WTC11 (cell line): Measurements from ENCODE around the gene TMEM98. TPM values are rescaled to one million over a fixed set of nuclear protein-coding genes. Genes with fewer than 3 reads are reported as not detected.

Source experiments
- ATAC-seq: fragments of 200-7000 bp; cut with Tn5 transposase; 2 replicates; pipeline ENCODE4 v1.10.0; 2021; ENCODE audit warnings: mild to moderate bottlenecking, moderate library complexity
- CTCF ChIA-PET: fragments of 300-600 bp; sonication (Branson Sonifier 250); formaldehyde crosslinking; loops from one replicate; lab custom pipeline; 2021; ENCODE audit warnings: antibody characterized with exemption; lab: Charles Lee
- POLR2A ChIA-PET: fragments of 350-600 bp; sonication (Branson Sonifier 250); formaldehyde crosslinking; loops from one replicate; lab custom pipeline; 2021; ENCODE audit warnings: antibody characterized with exemption; lab: Charles Lee
- DNase-seq: peaks from one replicate; pipeline ENCODE4 v3.0.0; 2021; ENCODE audit warnings: low spot score
- H3K27ac Mint-ChIP-seq: 2 replicates; pipeline ENCODE4 v1.8.0; 2021; ENCODE audit warnings: mixed read lengths
- H3K27me3 Mint-ChIP-seq: 2 replicates; pipeline ENCODE4 v1.8.0; 2021; ENCODE audit warnings: low read depth, mild to moderate bottlenecking, moderate library complexity, mixed read lengths
- H3K36me3 Mint-ChIP-seq: 2 replicates; pipeline ENCODE4 v1.8.0; 2021; ENCODE audit warnings: mixed read lengths
- H3K4me1 Mint-ChIP-seq: 2 replicates; pipeline ENCODE4 v1.8.0; 2022; ENCODE audit warnings: mixed read lengths
- H3K4me3 Mint-ChIP-seq: 2 replicates; pipeline ENCODE4 v1.8.0; 2021; ENCODE audit warnings: mild to moderate bottlenecking, moderate library complexity, mixed read lengths
- H3K9me3 Mint-ChIP-seq: 2 replicates; pipeline ENCODE4 v1.8.0; 2021; ENCODE audit warnings: mixed read lengths
- ATF6 ChIP-seq: sonication (generic); formaldehyde crosslinking; IDR thresholded peaks from 2 replicates; pipeline ENCODE4 v1.8.1; 2023; ENCODE audit warnings: mild to moderate bottlenecking, missing genetic modification reagents
- CTCF ChIP-seq: fragments of 200-600 bp; IDR thresholded peaks from 2 replicates; pipeline ENCODE4 v1.8.0; 2022; ENCODE audit warnings: antibody characterized with exemption
- E2F4 ChIP-seq: sonication (generic); formaldehyde crosslinking; IDR thresholded peaks from 2 replicates; pipeline ENCODE4 v1.8.1; 2022; ENCODE audit warnings: low read depth, mild to moderate bottlenecking, moderate library complexity, missing genetic modification reagents, borderline replicate concordance
- ETV6 ChIP-seq: sonication (generic); formaldehyde crosslinking; IDR thresholded peaks from 2 replicates; pipeline ENCODE4 v1.8.1; 2022; ENCODE audit warnings: mild to moderate bottlenecking, missing genetic modification reagents
- FOXK1 ChIP-seq: sonication (generic); formaldehyde crosslinking; IDR thresholded peaks from 2 replicates; pipeline ENCODE4 v1.8.0; 2022; ENCODE audit warnings: mild to moderate bottlenecking, moderate library complexity, missing genetic modification reagents
- HMGA2 ChIP-seq: fragments of 250-450 bp; sonication (Bioruptor Pico); IDR thresholded peaks from 2 replicates; pipeline ENCODE4 v1.4.0; 2021; ENCODE audit warnings: mild to moderate bottlenecking, moderate library complexity
- IRF1 ChIP-seq: sonication (generic); formaldehyde crosslinking; IDR thresholded peaks from 2 replicates; pipeline ENCODE4 v1.8.0; 2023; ENCODE audit warnings: missing genetic modification reagents
- MAX ChIP-seq: sonication (generic); formaldehyde crosslinking; IDR thresholded peaks from 2 replicates; pipeline ENCODE4 v1.8.0; 2022; ENCODE audit warnings: mild to moderate bottlenecking, missing genetic modification reagents
- NR1H2 ChIP-seq: sonication (generic); formaldehyde crosslinking; IDR thresholded peaks from 2 replicates; pipeline ENCODE4 v1.9.0; 2021; ENCODE audit warnings: mild to moderate bottlenecking, moderate library complexity, missing genetic modification reagents
- PRRX2 ChIP-seq: fragments of 250-450 bp; sonication (Bioruptor Pico); IDR thresholded peaks from 2 replicates; pipeline ENCODE4 v1.8.0; 2021; ENCODE audit warnings: mild to moderate bottlenecking
- SOX15 ChIP-seq: fragments of 250-450 bp; sonication (Bioruptor Pico); IDR thresholded peaks from 2 replicates; pipeline ENCODE4 v1.9.0; 2021; ENCODE audit warnings: mild to moderate bottlenecking
- TCF7 ChIP-seq: sonication (generic); formaldehyde crosslinking; IDR thresholded peaks from 2 replicates; pipeline ENCODE4 v1.8.0; 2022; ENCODE audit warnings: mild to moderate bottlenecking, low read depth, missing genetic modification reagents, moderate library complexity
- TEAD1 ChIP-seq: sonication (generic); formaldehyde crosslinking; IDR thresholded peaks from 2 replicates; pipeline ENCODE4 v1.8.0; 2022; ENCODE audit warnings: mild to moderate bottlenecking, missing genetic modification reagents
- TEAD4 ChIP-seq: sonication (generic); formaldehyde crosslinking; IDR thresholded peaks from 2 replicates; pipeline ENCODE4 v1.8.0; 2022; ENCODE audit warnings: mild to moderate bottlenecking, missing genetic modification reagents
- TP53 ChIP-seq: sonication (generic); formaldehyde crosslinking; IDR thresholded peaks from 2 replicates; pipeline ENCODE4 v1.8.1; 2023; ENCODE audit warnings: mild to moderate bottlenecking, missing genetic modification reagents
- ZMAT4 ChIP-seq: fragments of 250-450 bp; sonication (Bioruptor Pico); IDR thresholded peaks from 2 replicates; pipeline ENCODE4 v1.9.0; 2021; ENCODE audit warnings: mild to moderate bottlenecking
- ZNF138 ChIP-seq: sonication (generic); formaldehyde crosslinking; conservative IDR thresholded peaks from 2 replicates; pipeline ENCODE4 v1.8.1; 2022; ENCODE audit warnings: mild to moderate bottlenecking, moderate library complexity, missing genetic modification reagents
- ZNF317 ChIP-seq: sonication (generic); formaldehyde crosslinking; IDR thresholded peaks from 2 replicates; pipeline ENCODE4 v1.8.1; 2023; ENCODE audit warnings: low read depth, mild to moderate bottlenecking, moderate library complexity, missing genetic modification reagents, borderline replicate concordance
- ZNF532 ChIP-seq: fragments of 250-450 bp; sonication (Bioruptor Pico); IDR thresholded peaks from 2 replicates; pipeline ENCODE4 v1.9.0; 2021; ENCODE audit warnings: mild to moderate bottlenecking, borderline replicate concordance
- total RNA-seq: library from RNA; stranded (reverse); gene quantifications from 3 replicates; pipeline ENCODE4 v1.2.3, GENCODE V29; 2021

TMEM98 gene
- total RNA-seq, 1 experiment from 2014 or later = 70.3 TPM

GRCh38 chr17:32936186-32936893 is 8.4 kb downstream of the TMEM98 start (continued):
- TF ChIP-seq ZNF532 (CRISPR knock-in tag) = no peak
- TF ChIP-seq, all 79 proteins: peak for 0

GRCh38 chr17:32936894-32937500 is 9.0 kb downstream of the TMEM98 start:
- H3K9me3 Mint-ChIP-seq = no peaks in the 10 kb centered on the region
- H3K4me1 Mint-ChIP-seq = peaks cover 22% of the 10 kb centered on the region
- H3K36me3 Mint-ChIP-seq = peaks cover 47% of the 10 kb centered on the region
- ChIA-PET CTCF (interaction anchor here (0.5 to 3.2 kb wide), 28 partner anchors 9 to 453 kb away, joined by 3 to 44 read pairs (median 5); partner anchors contain the start of genes MYO1D and TMEM98), POLR2A (interaction anchor here (0.9 to 1.0 kb wide), 2 partner anchors 59 to 155 kb away, joined by 3 read pairs; no protein-coding TSS in a partner anchor)
- no peak overlapping the region for H3K4me3 Mint-ChIP-seq
- DNase-seq (peak; percentile 92), ATAC-seq (peak; percentile 95)
- no peaks in the 10 kb centered on the region for H3K27me3 Mint-ChIP-seq
- TF ChIP-seq TEAD4 = peak; percentile 98
- no peak for TF ChIP-seq MAX (CRISPR knock-in tag)
- peak; percentile 100; the same call in 1 of the 2 replicates for TF ChIP-seq TEAD1
- TF ChIP-seq HMGA2 (CRISPR knock-in tag) = no peak
- peak; percentile 85 for TF ChIP-seq CTCF
- no peak for TF ChIP-seq TP53 (CRISPR knock-in tag)
- no peak for TF ChIP-seq E2F4 (CRISPR knock-in tag)
- peak overlapping the region; percentile 93 for H3K27ac Mint-ChIP-seq

GRCh38 chr17:32940706-32941390 is 12.9 kb downstream of the TMEM98 start:
- peaks cover 37% of the 10 kb centered on the region for H3K36me3 Mint-ChIP-seq
- H3K27ac Mint-ChIP-seq = no peak overlapping the region
- CTCF ChIA-PET = interaction anchor here (0.6 to 2.1 kb wide), 22 partner anchors 11 to 160 kb away, joined by 3 to 11 read pairs (median 4); partner anchors contain the start of genes MYO1D and TMEM98
- no peak overlapping the region for H3K4me3 Mint-ChIP-seq
- no peaks in the 10 kb centered on the region for H3K9me3 Mint-ChIP-seq
- H3K4me1 Mint-ChIP-seq = peaks cover 22% of the 10 kb centered on the region
- no peak for ATAC-seq
- no peaks in the 10 kb centered on the region for H3K27me3 Mint-ChIP-seq
- DNase-seq = no peak
- POLR2A ChIA-PET = no interaction called here
- no peak for TF ChIP-seq ATF6 (CRISPR knock-in tag)
- no peak for TF ChIP-seq ZNF317 (CRISPR knock-in tag)
- TF ChIP-seq ETV6 = no peak
- TF ChIP-seq SOX15 (CRISPR knock-in tag) = no peak
- no peak for TF ChIP-seq TEAD1
- no peak for TF ChIP-seq IRF1
- TF ChIP-seq FOXK1 = no peak
- TF ChIP-seq ZMAT4 (CRISPR knock-in tag) = no peak
- TF ChIP-seq NR1H2 (CRISPR knock-in tag) = no peak
- no peak for TF ChIP-seq ZNF138
- TF ChIP-seq TCF7 = no peak
- no peak for TF ChIP-seq HMGA2 (CRISPR knock-in tag)
- TF ChIP-seq PRRX2 = no peak
